K562 (cell line): ENCODE measurements around the gene LNX2. TPM values are rescaled to one million over a fixed set of nuclear protein-coding genes. Genes with fewer than 3 reads are reported as not detected.

Source experiments
- ATAC-seq: fragments of 200-7000 bp; cut with Tn5 transposase; 3 replicates; pipeline ENCODE4 v1.9.1; 2020; ENCODE audit warnings: moderate library complexity
- BruUV-seq: library from RNA; stranded (reverse); fragments of 400-500 nt; replicated peaks from 2 replicates; lab custom pipeline; 2021; lab: Mats Ljungman, UMichigan
- CTCF ChIA-PET: fragments of 300-600 bp; formaldehyde crosslinking; extraction: SDS; loops from one replicate; lab custom pipeline; 2021; ENCODE audit warnings: low intra/inter-chr PET ratio; lab: Yijun Ruan, JAX
- POLR2A ChIA-PET: fragments of 300-600, 350-650 bp; sonication (Branson Sonifier 250); formaldehyde crosslinking; extraction: SDS; loops from one replicate; lab custom pipeline; 2021; ENCODE audit warnings: antibody characterized with exemption, inconsistent platforms; lab: Yijun Ruan, JAX
- DNase-seq, 4 experiments: peaks; one replicate each; pipeline versions ENCODE4 v3.0.0 to v3.0.0-alpha.2; 2011 to 2018; ENCODE audit warnings: low spot score in 3 of 4, mixed read lengths in 3 of 4; ENCODE audit errors: extremely low read depth in 1 of 4
- FAIRE-seq: peaks from 2 replicates; lab custom pipeline; 2011; peaks lifted over from hg19 to GRCh38; lab: Jason Lieb, UNC
- H2AFZ ChIP-seq: 2 replicates; pipeline ENCODE4 v1.6.0; 2011; ENCODE audit warnings: low read depth, low read length, control low read depth, inconsistent platforms
- H3K27ac ChIP-seq: fragments of 200-600 bp; 3 replicates; pipeline ENCODE4 v1.8.0; 2011; ENCODE audit warnings: low read depth, mild to moderate bottlenecking, control low read depth, inconsistent platforms, low read length, moderate library complexity, mixed read lengths; ENCODE audit errors: extremely low read depth
- H3K27me3 ChIP-seq, 2 experiments: fragments of 300-600 bp in 1 of 2; 2 replicates in 1 of 2; 3 replicates in 1 of 2; pipeline versions ENCODE4 v1.6.0 to v1.8.0; 2011; ENCODE audit warnings: inconsistent platforms in 2 of 2, low read length in 2 of 2, mild to moderate bottlenecking in 1 of 2, mixed read lengths in 1 of 2, moderate library complexity in 1 of 2; ENCODE audit not compliant: control insufficient read depth in 2 of 2, insufficient read depth in 2 of 2
- H3K36me3 ChIP-seq: fragments of 300-600 bp; 3 replicates; pipeline ENCODE4 v1.8.0; 2011; ENCODE audit warnings: mild to moderate bottlenecking, low read length, inconsistent platforms; ENCODE audit not compliant: control insufficient read depth, insufficient read depth
- H3K4me1 ChIP-seq, 2 experiments: fragments of 200-600 bp in 1 of 2; replicated peaks in 1 of 2; 2 replicates in 1 of 2; 3 replicates in 1 of 2; pipeline versions ENCODE4 v1.5.1 to v1.8.0; 2011; ENCODE audit warnings: inconsistent platforms in 2 of 2, low read length in 2 of 2, mild to moderate bottlenecking in 1 of 2, mixed read lengths in 1 of 2, moderate library complexity in 1 of 2; ENCODE audit not compliant: control insufficient read depth in 2 of 2, insufficient read depth in 2 of 2
- H3K4me2 ChIP-seq: 2 replicates; pipeline ENCODE4 v1.6.1; 2011; ENCODE audit warnings: low read length, control low read depth, inconsistent platforms, mixed read lengths; ENCODE audit not compliant: insufficient read depth
- H3K4me3 ChIP-seq: fragments of 200-600 bp; sonication (generic), shearing (Covaris generic); 2 replicates; pipeline ENCODE4 v1.5.1; 2016; ENCODE audit warnings: control low read depth, inconsistent platforms
- H3K79me2 ChIP-seq: fragments of 200-600 bp; 3 replicates; pipeline ENCODE4 v1.8.0; 2011; ENCODE audit warnings: low read length, inconsistent platforms; ENCODE audit not compliant: control insufficient read depth, insufficient read depth
- H3K9ac ChIP-seq, 2 experiments: 2 replicates each; pipeline versions ENCODE4 v1.6.0 to v1.6.1; 2011; ENCODE audit warnings: low read depth in 2 of 2, low read length in 2 of 2, control low read depth in 1 of 2, inconsistent platforms in 1 of 2, mild to moderate bottlenecking in 1 of 2, mixed read lengths in 1 of 2; ENCODE audit not compliant: insufficient read depth in 1 of 2
- H3K9me1 ChIP-seq: one replicate; pipeline ENCODE4 v1.6.0; 2011; ENCODE audit warnings: inconsistent platforms, mild to moderate bottlenecking, low read length, moderate library complexity; ENCODE audit not compliant: control insufficient read depth, insufficient read depth
- H3K9me3 ChIP-seq: replicated peaks from 2 replicates; pipeline ENCODE4 v1.5.1; 2011; ENCODE audit warnings: low read depth, low read length, inconsistent platforms; ENCODE audit not compliant: control insufficient read depth, insufficient read depth
- H4K20me1 ChIP-seq: replicated peaks from 2 replicates; pipeline ENCODE4 v1.6.1; 2011; ENCODE audit warnings: low read length, inconsistent platforms, mixed read lengths; ENCODE audit not compliant: control insufficient read depth, insufficient read depth
- CEBPG ChIP-seq, 3 experiments: fragments of 200-800 bp in 1 of 3; sonication (Bioruptor generic) in 1 of 3; sonication (generic) in 1 of 3; formaldehyde crosslinking in 1 of 3; IDR thresholded peaks in 2 of 3; conservative IDR thresholded peaks in 1 of 3; 2 replicates each; pipeline versions ENCODE4 v1.6.1 to v1.8.0; 2016 to 2022; ENCODE audit warnings: missing compliant biosample characterization in 2 of 3, missing genetic modification characterization in 2 of 3, mild to moderate bottlenecking in 1 of 3, missing genetic modification reagents in 1 of 3
- DEAF1 ChIP-seq: fragments of 450-650 bp; formaldehyde crosslinking; IDR thresholded peaks from 2 replicates; pipeline ENCODE4 v1.4.0; 2020; ENCODE audit warnings: mild to moderate bottlenecking, moderate library complexity
- GTF2E2 ChIP-seq: fragments of 200-800 bp; sonication (Bioruptor generic); IDR thresholded peaks from 2 replicates; pipeline ENCODE4 v1.6.1; 2016; ENCODE audit warnings: missing genetic modification characterization, missing compliant biosample characterization
- ILF3 ChIP-seq: fragments of 450-650 bp; IDR thresholded peaks from 2 replicates; pipeline ENCODE4 v1.6.1; 2018; ENCODE audit warnings: antibody characterized with exemption, mild to moderate bottlenecking, moderate library complexity, borderline replicate concordance
- KDM2B ChIP-seq: fragments of 250-450 bp; sonication (Bioruptor Pico); IDR thresholded peaks from 2 replicates; pipeline ENCODE4 v1.8.0; 2021; ENCODE audit warnings: mild to moderate bottlenecking, moderate library complexity
- KLF10 ChIP-seq: fragments of 250-450 bp; sonication (Bioruptor Pico); IDR thresholded peaks from 2 replicates; pipeline ENCODE4 v1.6.1; 2021; ENCODE audit warnings: matching md5 sums
- NFYB ChIP-seq: IDR thresholded peaks from 2 replicates; pipeline ENCODE4 v1.6.1; 2011; ENCODE audit warnings: mild to moderate bottlenecking, moderate library complexity; ENCODE audit not compliant: insufficient read length; ENCODE audit errors: extremely low read depth
- PTRF ChIP-seq: fragments of 450-650 bp; IDR thresholded peaks from 2 replicates; pipeline ENCODE4 v1.6.1; 2016; ENCODE audit warnings: mild to moderate bottlenecking, missing genetic modification characterization, missing compliant biosample characterization
- ZNF354B ChIP-seq: fragments of 250-450 bp; sonication (Bioruptor Pico); IDR thresholded peaks from 2 replicates; pipeline ENCODE4 v1.4.0; 2020
- WGBS: fragments of 100-300 bp; shearing (Covaris generic); methylation state at CpG from one replicate; pipeline ENCODE4 v1.1.6; 2016; ENCODE audit warnings: low coverage, mixed read lengths; ENCODE audit not compliant: insufficient coverage; ENCODE audit errors: missing lambda C conversion rate; 5-methylcytosine and 5-hydroxymethylcytosine counted together
- in situ Hi-C: fragments of 300-500 bp; cut with MboI; formaldehyde crosslinking; loops from 4 replicates; pipeline ENCODE4 v1.15.0; 2018; ENCODE audit warnings: inconsistent platforms, mixed read lengths
- intact Hi-C: fragments of 100-400 bp; cut with micrococcal nuclease; formaldehyde crosslinking; loops from 2 replicates; pipeline ENCODE4 v1.14.2; 2022
- polyA plus RNA-seq, 8 experiments: library from polyadenylated mRNA; depleted of rRNA in 4 of 8; stranded (reverse) in 5 of 8; unstranded in 3 of 8; fragments of >200 nt; fragmentation: Nextera tagmentation in 2 of 8; fragmentation: Illumina TruSeq in 1 of 8; extraction: Ambion mirVana in 2 of 8; extraction: Trizol in 1 of 8; gene quantifications; 2 replicates each; pipeline versions ENCODE4 v1.2.1 to v1.2.3, GENCODE V29; 2011 to 2014; ENCODE audit warnings: inconsistent platforms in 1 of 8, missing spikeins in 1 of 8
- total RNA-seq, 7 experiments: library from RNA; depleted of rRNA in 6 of 7; stranded (reverse); fragments of >200 nt in 6 of 7; fragmentation: Illumina TruSeq in 2 of 7; extraction: Trizol in 2 of 7; gene quantifications; 2 replicates each; pipeline versions ENCODE4 v1.2.1 to v1.2.3, GENCODE V29; 2011 to 2021; ENCODE audit warnings: low replicate concordance in 1 of 7
- TF ChIP-seq, protein P1 (sequence below), 2 experiments: fragments of 250-450 bp in 1 of 2; fragments of 450-650 bp in 1 of 2; sonication (Bioruptor Pico) in 1 of 2; IDR thresholded peaks; 2 replicates each; pipeline versions ENCODE4 v1.6.1 to v1.8.0; 2016 to 2021; ENCODE audit warnings: mild to moderate bottlenecking in 2 of 2, moderate library complexity in 2 of 2, missing compliant biosample characterization in 1 of 2, missing genetic modification characterization in 1 of 2
- TF ChIP-seq, protein P2 (sequence below): fragments of 450-650 bp; IDR thresholded peaks from 2 replicates; pipeline ENCODE4 v1.6.1; 2017; ENCODE audit warnings: mild to moderate bottlenecking, moderate library complexity

The LNX2 gene
- total and polyA plus RNA-seq, 9 of the 15 experiments (the other 6 are each of a cell fraction or from before 2014, with no cell fraction given), result 1.5 to 5.5 (median 4.0) TPM

DNA sequence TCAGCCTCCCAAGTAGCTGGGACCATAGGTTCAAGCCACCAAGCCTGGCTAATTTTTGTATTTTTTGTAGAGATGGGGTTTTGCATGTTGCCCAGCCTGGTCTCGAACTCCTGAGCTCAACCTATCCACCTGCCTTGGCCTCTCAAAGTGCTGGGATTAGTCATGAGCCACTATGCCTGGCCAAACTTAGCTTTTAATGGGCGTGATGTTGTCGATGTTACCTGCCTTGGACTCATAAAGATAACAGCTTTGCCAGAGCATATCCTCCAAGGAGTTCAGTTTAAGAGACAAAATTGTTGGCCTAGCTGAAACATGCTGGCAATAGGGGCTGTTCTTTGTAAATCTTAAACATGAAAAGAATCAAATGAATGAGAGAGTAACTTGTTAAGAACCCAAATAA, 14.5 kb upstream of the LNX2 start:
- H3K9ac ChIP-seq, result no peak overlapping the region
- POLR2A ChIA-PET, result interaction anchor here (0.6 to 2.0 kb wide), 3 partner anchors 9 to 471 kb away, joined by 3 to 6 read pairs (median 3); no protein-coding TSS in a partner anchor
- no peak for ATAC-seq
- DNase-seq, result no peak
- CTCF ChIA-PET, result no interaction called here
- H3K36me3 ChIP-seq, result peaks cover 15% of the 10 kb centered on the region; the same call in 1 of the 3 replicates
- intact Hi-C loops, result no loop called here
- H3K27me3 ChIP-seq, result no peaks in the 10 kb centered on the region
- no peak overlapping the region for H3K4me3 ChIP-seq
- H4K20me1 ChIP-seq, result no peaks in the 10 kb centered on the region
- no TSS peak for BruUV-seq
- FAIRE-seq, result no peak
- peaks cover 8% of the 10 kb centered on the region; the same call in 2 of the 3 replicates for H3K79me2 ChIP-seq
- 68% methylated on average over 3 of the region's 3 CpGs for WGBS
- H2AFZ ChIP-seq, result no peak overlapping the region
- H3K4me2 ChIP-seq, result no peak overlapping the region
- peaks cover 0 to 3% of the 10 kb centered on the region in 2 experiments; a peak in 2 of 5 replicates for H3K4me1 ChIP-seq
- H3K27ac ChIP-seq, result no peak overlapping the region
- H3K9me1 ChIP-seq, result peaks cover 5% of the 10 kb centered on the region
- H3K9me3 ChIP-seq, result no peaks in the 10 kb centered on the region
- in situ Hi-C loops, result no loop called here
- TF ChIP-seq GTF2E2 (tag), result no peak
- no peak for TF ChIP-seq PTRF (tag)
- no peak for TF ChIP-seq KDM2B (CRISPR knock-in tag)
- TF ChIP-seq, protein P1, sequence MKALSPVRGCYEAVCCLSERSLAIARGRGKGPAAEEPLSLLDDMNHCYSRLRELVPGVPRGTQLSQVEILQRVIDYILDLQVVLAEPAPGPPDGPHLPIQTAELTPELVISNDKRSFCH (CRISPR knock-in tag; IDR thresholded peaks at IDR 0.05), result no peak
- TF ChIP-seq, protein P1 (tag; IDR thresholded peaks at IDR 0.05), result no peak
- no peak for TF ChIP-seq NFYB
- no peak for TF ChIP-seq DEAF1 (CRISPR knock-in tag)
- no peak for TF ChIP-seq ILF3
- no peak for TF ChIP-seq CEBPG (CRISPR knock-in tag; IDR thresholded peaks at IDR 0.05)
- TF ChIP-seq CEBPG (tag; conservative IDR thresholded peaks at IDR 0.05 in 1 of 2, IDR thresholded peaks at IDR 0.05 in 1 of 2), result no peak
- TF ChIP-seq ZNF354B (CRISPR knock-in tag), result no peak
- TF ChIP-seq, protein P2, sequence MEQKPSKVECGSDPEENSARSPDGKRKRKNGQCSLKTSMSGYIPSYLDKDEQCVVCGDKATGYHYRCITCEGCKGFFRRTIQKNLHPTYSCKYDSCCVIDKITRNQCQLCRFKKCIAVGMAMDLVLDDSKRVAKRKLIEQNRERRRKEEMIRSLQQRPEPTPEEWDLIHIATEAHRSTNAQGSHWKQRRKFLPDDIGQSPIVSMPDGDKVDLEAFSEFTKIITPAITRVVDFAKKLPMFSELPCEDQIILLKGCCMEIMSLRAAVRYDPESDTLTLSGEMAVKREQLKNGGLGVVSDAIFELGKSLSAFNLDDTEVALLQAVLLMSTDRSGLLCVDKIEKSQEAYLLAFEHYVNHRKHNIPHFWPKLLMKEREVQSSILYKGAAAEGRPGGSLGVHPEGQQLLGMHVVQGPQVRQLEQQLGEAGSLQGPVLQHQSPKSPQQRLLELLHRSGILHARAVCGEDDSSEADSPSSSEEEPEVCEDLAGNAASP, result no peak
- TF ChIP-seq KLF10 (CRISPR knock-in tag), result no peak
